NB4 (cell line): ENCODE results near the gene RUVBL1.

Experiments
- CTCF ChIP-seq: IDR thresholded peaks from one replicate; pipeline ENCODE4 v1.5.1; 2012; ENCODE audit warnings: low read depth, low read length
- POLR2A ChIP-seq: IDR thresholded peaks from 2 replicates; pipeline ENCODE4 v1.6.1; 2011; ENCODE audit warnings: mild to moderate bottlenecking; ENCODE audit not compliant: insufficient read length; ENCODE audit errors: extremely low read depth

- TF ChIP-seq CTCF (no peak), POLR2A (no peak)
Observed at GRCh38 chr3:128078322-128078721, 45.3 kb downstream of the RUVBL1 start.
